Keratinocyte (primary cell): ENCODE results near the gene PFKFB4. TPM values are rescaled to one million over a fixed set of nuclear protein-coding genes. Genes with fewer than 3 reads are reported as not detected.

Source experiments
- DNase-seq: peaks from one replicate; pipeline ENCODE4 v3.0.0-alpha.2; 2011; ENCODE audit warnings: low read depth, missing footprints, low spot score
- FAIRE-seq: peaks from 2 replicates; lab custom pipeline; 2011; peaks lifted over from hg19 to GRCh38; lab: Jason Lieb, UNC
- H2AFZ ChIP-seq: 2 replicates; pipeline ENCODE4 v1.6.0; 2012; ENCODE audit warnings: low read length, control low read depth, inconsistent platforms; ENCODE audit not compliant: control insufficient read depth
- H3K27ac ChIP-seq: 2 replicates; pipeline ENCODE4 v1.5.1; 2011; ENCODE audit warnings: low read length; ENCODE audit not compliant: control insufficient read depth, insufficient read depth
- H3K27me3 ChIP-seq: 3 replicates; pipeline ENCODE4 v1.6.0; 2011; ENCODE audit warnings: low read length; ENCODE audit not compliant: control insufficient read depth, insufficient read depth; ENCODE audit errors: extremely low read depth
- H3K36me3 ChIP-seq, 2 experiments: 2 replicates in 1 of 2; 3 replicates in 1 of 2; pipeline ENCODE4 v1.5.1; 2011; ENCODE audit warnings: low read length in 2 of 2, mild to moderate bottlenecking in 1 of 2; ENCODE audit not compliant: control insufficient read depth in 2 of 2, insufficient read depth in 2 of 2; ENCODE audit errors: extremely low read depth in 1 of 2
- H3K4me1 ChIP-seq: 3 replicates; pipeline ENCODE4 v1.5.1; 2011; ENCODE audit warnings: low read length; ENCODE audit not compliant: control insufficient read depth, insufficient read depth; ENCODE audit errors: extremely low read depth
- H3K4me2 ChIP-seq: 3 replicates; pipeline ENCODE4 v1.6.0; 2011; ENCODE audit warnings: low read depth, low read length; ENCODE audit not compliant: control insufficient read depth, insufficient read depth; ENCODE audit errors: extremely low read depth
- H3K4me3 ChIP-seq, 3 experiments: fragments of 200-600 bp in 1 of 3; sonication (generic) in 1 of 3; 2 replicates in 2 of 3; 3 replicates in 1 of 3; pipeline ENCODE4 v1.5.1; 2011 to 2016; ENCODE audit warnings: low read length in 3 of 3, mild to moderate bottlenecking in 3 of 3, control low read depth in 2 of 3, inconsistent platforms in 1 of 3, low read depth in 1 of 3, mixed read lengths in 1 of 3, mixed run types in 1 of 3, moderate library complexity in 1 of 3; ENCODE audit not compliant: control insufficient read depth in 2 of 3, insufficient read depth in 2 of 3; ENCODE audit errors: extremely low read depth in 1 of 3
- H3K79me2 ChIP-seq: 2 replicates; pipeline ENCODE4 v1.6.0; 2012; ENCODE audit warnings: low read length; ENCODE audit not compliant: control insufficient read depth, insufficient read depth
- H3K9ac ChIP-seq: 3 replicates; pipeline ENCODE4 v1.6.0; 2011; ENCODE audit warnings: low read length; ENCODE audit not compliant: control insufficient read depth, insufficient read depth; ENCODE audit errors: extremely low read depth
- H3K9me1 ChIP-seq: 3 replicates; pipeline ENCODE4 v1.6.0; 2011; ENCODE audit warnings: low read length; ENCODE audit not compliant: control insufficient read depth, insufficient read depth; ENCODE audit errors: extremely low read depth
- H3K9me3 ChIP-seq: 2 replicates; pipeline ENCODE4 v1.5.1; 2012; ENCODE audit warnings: low read depth, low read length; ENCODE audit not compliant: control insufficient read depth
- H4K20me1 ChIP-seq: 3 replicates; pipeline ENCODE4 v1.6.0; 2011; ENCODE audit warnings: low read length; ENCODE audit not compliant: control insufficient read depth, insufficient read depth; ENCODE audit errors: extremely low read depth
- CTCF ChIP-seq, 3 experiments: IDR thresholded peaks in 1 of 3; conservative IDR thresholded peaks in 1 of 3; optimal IDR thresholded peaks in 1 of 3; 2 replicates in 2 of 3; 3 replicates in 1 of 3; pipeline versions ENCODE3 to v1.5.1; 2011; ENCODE audit warnings: low read length in 3 of 3, mild to moderate bottlenecking in 3 of 3, moderate library complexity in 2 of 3, control low read depth in 1 of 3, inconsistent platforms in 1 of 3; ENCODE audit not compliant: insufficient read depth in 2 of 3; ENCODE audit errors: extremely low read depth in 1 of 3
- EZH2 ChIP-seq: IDR thresholded peaks from one replicate; pipeline ENCODE4 v1.6.1; 2012; ENCODE audit warnings: inconsistent platforms, mild to moderate bottlenecking, low read length, moderate library complexity
- dilution Hi-C: fragments of 300-500 bp; cut with MboI; formaldehyde crosslinking; loops from one replicate; pipeline ENCODE4 v1.7.0; 2020; ENCODE audit warnings: low sequenced_read_pairs; ENCODE audit not compliant: extremely low pct_ligation_motif_present
- polyA plus RNA-seq, 5 experiments: library from polyadenylated mRNA; depleted of rRNA in 3 of 5; stranded (reverse) in 3 of 5; stranded (forward) in 1 of 5; unstranded in 1 of 5; fragments of >200 nt; gene quantifications; 1 replicate in 1 of 5; 2 replicates in 3 of 5; 3 replicates in 1 of 5; pipeline versions ENCODE4 v1.2.1 to v1.2.3, GENCODE V29; 2011 to 2012; ENCODE audit warnings: missing spikeins in 2 of 5, low read depth in 1 of 5, low replicate concordance in 1 of 5

The PFKFB4 gene
- polyA plus RNA-seq, 1 donor (not counting 4 experiments of a cell fraction or from before 2014, with no cell fraction given), result 15.1 TPM

- peaks cover 72 to 73% of the 10 kb centered on the region in 2 experiments for H3K36me3 ChIP-seq
- H3K9me1 ChIP-seq, result no peaks in the 10 kb centered on the region
- no peak for FAIRE-seq
- no peaks in the 10 kb centered on the region for H3K9me3 ChIP-seq
- dilution Hi-C loops, result no loop called here
- H3K79me2 ChIP-seq, result peaks cover 19% of the 10 kb centered on the region
- H3K4me2 ChIP-seq, result no peak overlapping the region
- H3K4me3 ChIP-seq, result no peak overlapping the region
- no peaks in the 10 kb centered on the region for H3K27me3 ChIP-seq
- peaks cover 13% of the 10 kb centered on the region for H4K20me1 ChIP-seq
- no peak for DNase-seq
- no peak overlapping the region for H3K27ac ChIP-seq
- H2AFZ ChIP-seq, result no peak overlapping the region
- H3K4me1 ChIP-seq, result no peaks in the 10 kb centered on the region
- TF ChIP-seq CTCF (optimal IDR thresholded peaks at IDR 0.05 in 1 of 3, IDR thresholded peaks at IDR 0.05 in 1 of 3, conservative IDR thresholded peaks at IDR 0.05 in 1 of 3; ENCODE audit: extremely low read depth in 1 of 3, insufficient read depth in 2 of 3, low read length in 3 of 3) (no peak), EZH2 (no peak)
- no peak overlapping the region for H3K9ac ChIP-seq
Measured at GRCh38 chr3:48572517-48572916, 15.9 kb upstream of the PFKFB4 start.

GRCh38 chr3:48571938-48572337 is 15.3 kb upstream of the PFKFB4 start:
- Histone ChIP-seq H3K27ac (no peak overlapping the region), H3K9ac (no peak overlapping the region), H3K79me2 (peaks cover 14% of the 10 kb centered on the region), H4K20me1 (peaks cover 13% of the 10 kb centered on the region), H3K4me1 (peaks cover 5% of the 10 kb centered on the region), H2AFZ (no peak overlapping the region), H3K4me2 (no peak overlapping the region), H3K9me1 (peaks cover 3% of the 10 kb centered on the region), H3K27me3 (no peaks in the 10 kb centered on the region), H3K4me3 (no peak overlapping the region), H3K36me3 (peaks cover 69 to 73% of the 10 kb centered on the region in 2 experiments), H3K9me3 (no peaks in the 10 kb centered on the region)
- FAIRE-seq (no peak), DNase-seq (no peak)
- dilution Hi-C loops, result no loop called here
- TF ChIP-seq CTCF (optimal IDR thresholded peaks at IDR 0.05 in 1 of 3, IDR thresholded peaks at IDR 0.05 in 1 of 3, conservative IDR thresholded peaks at IDR 0.05 in 1 of 3; ENCODE audit: extremely low read depth in 1 of 3, insufficient read depth in 2 of 3, low read length in 3 of 3), result no peak
- TF ChIP-seq EZH2, result no peak
